ENCODE measurements around the gene KCNQ1. TPM values are rescaled to one million over a fixed set of nuclear protein-coding genes. Genes with fewer than 3 reads are reported as not detected.

Gene KCNQ1
- total RNA-seq, 1 donor from 2014 or later = 2.6 TPM

- Histone ChIP-seq H3K4me3 (ENCODE audit: low read length in 3 of 3) (no peak overlapping the region), H3K27ac (ENCODE audit: low read depth, low read length) (no peak overlapping the region), H3K9me3 (ENCODE audit: control insufficient read depth in 3 of 3, low read length in 3 of 3) (no peaks in the 10 kb centered on the region), H3K9ac (ENCODE audit: low read depth in 1 of 3, low read length in 3 of 3) (peak overlapping the region in 1 of 3 donors; percentile 8), H3K4me1 (ENCODE audit: control insufficient read depth in 3 of 3, insufficient read depth in 3 of 3, low read length in 3 of 3) (peaks cover 4 to 11% (median 8%) of the 10 kb centered on the region in 3 donors), H3K27me3 (ENCODE audit: control insufficient read depth in 3 of 3, insufficient read depth in 3 of 3, low read length in 3 of 3) (peaks cover 0 to 21% (median 7%) of the 10 kb centered on the region in 3 donors), H3K36me3 (ENCODE audit: control insufficient read depth in 3 of 3, insufficient read depth in 3 of 3, low read length in 3 of 3) (no peaks in the 10 kb centered on the region)
Observed at GRCh38 chr11:2417856-2418692, 26.7 kb upstream of the KCNQ1 start.

GRCh38 chr11:2418693-2419360, 26.0 kb upstream of the KCNQ1 start:
- H3K9me3 ChIP-seq (ENCODE audit: control insufficient read depth in 3 of 3, low read length in 3 of 3) = no peaks in the 10 kb centered on the region
- H3K9ac ChIP-seq (ENCODE audit: low read depth in 1 of 3, low read length in 3 of 3) = peak overlapping the region in 1 of 3 donors; percentile 8
- peaks cover 4 to 11% (median 5%) of the 10 kb centered on the region in 3 donors for H3K4me1 ChIP-seq (ENCODE audit: control insufficient read depth in 3 of 3, insufficient read depth in 3 of 3, low read length in 3 of 3)
- H3K4me3 ChIP-seq (ENCODE audit: low read length in 3 of 3) = no peak overlapping the region
- H3K27ac ChIP-seq (ENCODE audit: low read depth, low read length) = no peak overlapping the region
- H3K36me3 ChIP-seq (ENCODE audit: control insufficient read depth in 3 of 3, insufficient read depth in 3 of 3, low read length in 3 of 3) = no peaks in the 10 kb centered on the region
- H3K27me3 ChIP-seq (ENCODE audit: control insufficient read depth in 3 of 3, insufficient read depth in 3 of 3, low read length in 3 of 3) = peaks cover 0 to 21% (median 7%) of the 10 kb centered on the region in 3 donors

GRCh38 chr11:2419638-2420501, 24.9 kb upstream of the KCNQ1 start:
- H3K36me3 ChIP-seq (ENCODE audit: control insufficient read depth in 3 of 3, insufficient read depth in 3 of 3, low read length in 3 of 3) = no peaks in the 10 kb centered on the region

GRCh38 chr11:2420502-2421225, 24.1 kb upstream of the KCNQ1 start:
- Histone ChIP-seq H3K36me3 (ENCODE audit: control insufficient read depth in 3 of 3, insufficient read depth in 3 of 3, low read length in 3 of 3) (no peaks in the 10 kb centered on the region), H3K27ac (ENCODE audit: low read depth, low read length) (no peak overlapping the region), H3K27me3 (ENCODE audit: control insufficient read depth in 3 of 3, insufficient read depth in 3 of 3, low read length in 3 of 3) (peaks cover 0 to 17% (median 7%) of the 10 kb centered on the region in 3 donors), H3K9ac (ENCODE audit: low read depth in 1 of 3, low read length in 3 of 3) (peak overlapping the region in 2 of 3 donors; percentile 23 to 50), H3K4me3 (ENCODE audit: low read length in 3 of 3) (peak overlapping the region in 1 of 3 donors; percentile 60), H3K9me3 (ENCODE audit: control insufficient read depth in 3 of 3, low read length in 3 of 3) (no peaks in the 10 kb centered on the region), H3K4me1 (ENCODE audit: control insufficient read depth in 3 of 3, insufficient read depth in 3 of 3, low read length in 3 of 3) (peaks cover 4 to 11% (median 5%) of the 10 kb centered on the region in 3 donors)

More at GRCh38 chr11:2419638-2420501, 24.9 kb upstream of the KCNQ1 start:
- peaks cover 4 to 11% (median 5%) of the 10 kb centered on the region in 3 donors for H3K4me1 ChIP-seq (ENCODE audit: control insufficient read depth in 3 of 3, insufficient read depth in 3 of 3, low read length in 3 of 3)
- no peak overlapping the region for H3K27ac ChIP-seq (ENCODE audit: low read depth, low read length)
- peak overlapping the region in 1 of 3 donors; percentile 45 for H3K4me3 ChIP-seq (ENCODE audit: low read length in 3 of 3)
- peaks cover 0 to 21% (median 7%) of the 10 kb centered on the region in 3 donors for H3K27me3 ChIP-seq (ENCODE audit: control insufficient read depth in 3 of 3, insufficient read depth in 3 of 3, low read length in 3 of 3)
- no peaks in the 10 kb centered on the region for H3K9me3 ChIP-seq (ENCODE audit: control insufficient read depth in 3 of 3, low read length in 3 of 3)
- peak overlapping the region; percentile 23 to 51 (median 50) for H3K9ac ChIP-seq (ENCODE audit: low read depth in 1 of 3, low read length in 3 of 3)

GRCh38 chr11:2421226-2421994, 23.4 kb upstream of the KCNQ1 start:
- Histone ChIP-seq H3K4me1 (ENCODE audit: control insufficient read depth in 3 of 3, insufficient read depth in 3 of 3, low read length in 3 of 3) (peaks cover 4 to 11% (median 5%) of the 10 kb centered on the region in 3 donors), H3K27ac (ENCODE audit: low read depth, low read length) (no peak overlapping the region), H3K27me3 (ENCODE audit: control insufficient read depth in 3 of 3, insufficient read depth in 3 of 3, low read length in 3 of 3) (peaks cover 0 to 11% (median 3%) of the 10 kb centered on the region in 3 donors), H3K9me3 (ENCODE audit: control insufficient read depth in 3 of 3, low read length in 3 of 3) (no peaks in the 10 kb centered on the region), H3K4me3 (ENCODE audit: low read length in 3 of 3) (no peak overlapping the region), H3K36me3 (ENCODE audit: control insufficient read depth in 3 of 3, insufficient read depth in 3 of 3, low read length in 3 of 3) (no peaks in the 10 kb centered on the region), H3K9ac (ENCODE audit: low read depth in 1 of 3, low read length in 3 of 3) (peak overlapping the region in 1 of 3 donors; percentile 50)

GRCh38 chr11:2421996-2422395, 22.8 kb upstream of the KCNQ1 start:
- H3K4me1 ChIP-seq (ENCODE audit: control insufficient read depth in 3 of 3, insufficient read depth in 3 of 3, low read length in 3 of 3) = peaks cover 4 to 11% (median 5%) of the 10 kb centered on the region in 3 donors
- H3K9ac ChIP-seq (ENCODE audit: low read depth in 1 of 3, low read length in 3 of 3) = no peak overlapping the region
- H3K27ac ChIP-seq (ENCODE audit: low read depth, low read length) = no peak overlapping the region
- H3K9me3 ChIP-seq (ENCODE audit: control insufficient read depth in 3 of 3, low read length in 3 of 3) = no peaks in the 10 kb centered on the region
- no peak overlapping the region for H3K4me3 ChIP-seq (ENCODE audit: low read length in 3 of 3)
- H3K27me3 ChIP-seq (ENCODE audit: control insufficient read depth in 3 of 3, insufficient read depth in 3 of 3, low read length in 3 of 3) = peaks cover 0 to 10% (median 7%) of the 10 kb centered on the region in 3 donors
- H3K36me3 ChIP-seq (ENCODE audit: control insufficient read depth in 3 of 3, insufficient read depth in 3 of 3, low read length in 3 of 3) = no peaks in the 10 kb centered on the region

- Histone ChIP-seq H3K9me3 (ENCODE audit: control insufficient read depth in 3 of 3, low read length in 3 of 3) (no peaks in the 10 kb centered on the region), H3K9ac (ENCODE audit: low read depth in 1 of 3, low read length in 3 of 3) (no peak overlapping the region)
Observed at GRCh38 chr11:2422461-2423156, 22.2 kb upstream of the KCNQ1 start.

GRCh38 chr11:2423157-2424025, 21.4 kb upstream of the KCNQ1 start:
- H3K27ac ChIP-seq (ENCODE audit: low read depth, low read length) = no peak overlapping the region
- peaks cover 4 to 11% (median 5%) of the 10 kb centered on the region in 3 donors for H3K4me1 ChIP-seq (ENCODE audit: control insufficient read depth in 3 of 3, insufficient read depth in 3 of 3, low read length in 3 of 3)
- peaks cover 0 to 17% (median 9%) of the 10 kb centered on the region in 3 donors for H3K27me3 ChIP-seq (ENCODE audit: control insufficient read depth in 3 of 3, insufficient read depth in 3 of 3, low read length in 3 of 3)
- H3K4me3 ChIP-seq (ENCODE audit: low read length in 3 of 3) = no peak overlapping the region
- H3K9ac ChIP-seq (ENCODE audit: low read depth in 1 of 3, low read length in 3 of 3) = no peak overlapping the region
- no peaks in the 10 kb centered on the region for H3K36me3 ChIP-seq (ENCODE audit: control insufficient read depth in 3 of 3, insufficient read depth in 3 of 3, low read length in 3 of 3)
- no peaks in the 10 kb centered on the region for H3K9me3 ChIP-seq (ENCODE audit: control insufficient read depth in 3 of 3, low read length in 3 of 3)

More at GRCh38 chr11:2422461-2423156, 22.2 kb upstream of the KCNQ1 start:
- Histone ChIP-seq H3K27me3 (ENCODE audit: control insufficient read depth in 3 of 3, insufficient read depth in 3 of 3, low read length in 3 of 3) (peaks cover 0 to 15% (median 9%) of the 10 kb centered on the region in 3 donors), H3K36me3 (ENCODE audit: control insufficient read depth in 3 of 3, insufficient read depth in 3 of 3, low read length in 3 of 3) (no peaks in the 10 kb centered on the region), H3K27ac (ENCODE audit: low read depth, low read length) (no peak overlapping the region), H3K4me3 (ENCODE audit: low read length in 3 of 3) (no peak overlapping the region), H3K4me1 (ENCODE audit: control insufficient read depth in 3 of 3, insufficient read depth in 3 of 3, low read length in 3 of 3) (peaks cover 4 to 11% (median 5%) of the 10 kb centered on the region in 3 donors)

Data from skeletal muscle tissue (tissue), 4 donors.